ENCODE measurements around the gene TNRC18.

TNRC18 gene

GRCh38 chr7:5451391-5451790, 27.8 kb upstream of the TNRC18 start:
- DNase-seq: no peak

GRCh38 chr7:5450549-5451327, 27.1 kb upstream of the TNRC18 start:
- peak; percentile 18 for DNase-seq

- no peak for DNase-seq
These were observed 24.9 kb upstream of the TNRC18 start for GRCh38 chr7:5448378-5449037.

GRCh38 chr7:5445981-5446594, 22.5 kb upstream of the TNRC18 start:
- DNase-seq: no peak

GRCh38 chr7:5443678-5444077, 20.0 kb upstream of the TNRC18 start:
- DNase-seq: no peak

GRCh38 chr7:5442757-5443305, 19.2 kb upstream of the TNRC18 start:
- no peak for DNase-seq

GRCh38 chr7:5441840-5442503, 18.3 kb upstream of the TNRC18 start:
- DNase-seq: no peak

GRCh38 chr7:5439572-5440496, 16.2 kb upstream of the TNRC18 start:
- DNase-seq: no peak

GRCh38 chr7:5439209-5439571, 15.6 kb upstream of the TNRC18 start:
- no peak for DNase-seq

- no peak for DNase-seq
These were observed 14.4 kb upstream of the TNRC18 start for GRCh38 chr7:5437987-5438386.

- DNase-seq: no peak
These were observed 13.8 kb upstream of the TNRC18 start for GRCh38 chr7:5437348-5437892.

GRCh38 chr7:5436003-5436678, 12.5 kb upstream of the TNRC18 start:
- DNase-seq: no peak

GRCh38 chr7:5435291-5436002, 11.8 kb upstream of the TNRC18 start:
- DNase-seq: no peak

GRCh38 chr7:5433181-5433580, 9.5 kb upstream of the TNRC18 start:
- no peak for DNase-seq

- DNase-seq: no peak
These were observed 9.1 kb upstream of the TNRC18 start for GRCh38 chr7:5432691-5433090.

GRCh38 chr7:5431560-5432015, 8.0 kb upstream of the TNRC18 start:
- no peak for DNase-seq

- no peak for DNase-seq
These were observed 6.9 kb upstream of the TNRC18 start for GRCh38 chr7:5430612-5430947.

- DNase-seq: no peak
These were observed 6.4 kb upstream of the TNRC18 start for GRCh38 chr7:5429857-5430611.

GRCh38 chr7:5429253-5429856, 5.7 kb upstream of the TNRC18 start:
- DNase-seq: no peak

Measured in activated effector memory CD4-positive, alpha-beta T cell treated with Interleukin-2 at 50 U/mL for 16 hours (primary cell).